ENCODE data around the gene GADL1.

The GADL1 gene

GRCh38 chr3:30873671-30874070, 20.8 kb downstream of the GADL1 start:
- no peak for DNase-seq

GRCh38 chr3:30872879-30873278, 21.6 kb downstream of the GADL1 start:
- no peak for DNase-seq

GRCh38 chr3:30871720-30872119, 22.7 kb downstream of the GADL1 start:
- DNase-seq: no peak

- no peak for DNase-seq
These were observed 29.6 kb downstream of the GADL1 start for GRCh38 chr3:30864836-30865235.

GRCh38 chr3:30864132-30864531, 30.3 kb downstream of the GADL1 start:
- DNase-seq: no peak

- no peak for DNase-seq
These were observed 32.5 kb downstream of the GADL1 start for GRCh38 chr3:30862004-30862403.

- DNase-seq: no peak
These were observed 35.5 kb downstream of the GADL1 start for GRCh38 chr3:30858894-30859389.

GRCh38 chr3:30855400-30856292, 38.8 kb downstream of the GADL1 start:
- peak; percentile 14 to 31 for DNase-seq

GRCh38 chr3:30852833-30853232, 41.6 kb downstream of the GADL1 start:
- no peak for DNase-seq

- DNase-seq: no peak
These were observed 46.2 kb downstream of the GADL1 start for GRCh38 chr3:30848087-30848779.

GRCh38 chr3:30847592-30847991, 46.9 kb downstream of the GADL1 start:
- no peak for DNase-seq

- DNase-seq: no peak
These were observed 48.9 kb downstream of the GADL1 start for GRCh38 chr3:30845606-30846005.

- DNase-seq: no peak
These were observed 50.6 kb downstream of the GADL1 start for GRCh38 chr3:30843877-30844276.

- no peak for DNase-seq
These were observed 58.3 kb downstream of the GADL1 start for GRCh38 chr3:30836141-30836540.

GRCh38 chr3:30835667-30836066, 58.8 kb downstream of the GADL1 start:
- DNase-seq: no peak

GRCh38 chr3:30832961-30833575, 61.4 kb downstream of the GADL1 start:
- no peak for DNase-seq

GRCh38 chr3:30827080-30827479, 67.4 kb downstream of the GADL1 start:
- no peak for DNase-seq

GRCh38 chr3:30826531-30826942, 67.9 kb downstream of the GADL1 start:
- DNase-seq: peak; percentile 87 to 95

- DNase-seq: no peak
These were observed 75.2 kb downstream of the GADL1 start for GRCh38 chr3:30819067-30819798.

- DNase-seq: no peak
These were observed 80.7 kb downstream of the GADL1 start for GRCh38 chr3:30813734-30814133.

- no peak for DNase-seq
These were observed 83.2 kb downstream of the GADL1 start for GRCh38 chr3:30811151-30811795.

- no peak for DNase-seq
These were observed 83.8 kb downstream of the GADL1 start for GRCh38 chr3:30810625-30811024.
